NCI-H2107 treated with DMSO at 0.1 percent for 48 hours (cell line): ENCODE results near the gene ACTR3C.
"Not testable (repeated sequence)": the region's sequence is repeated elsewhere in the genome, so short reads cannot be mapped to it uniquely, and the experiment has no call there.

Source experiments
- DNase-seq: peaks from one replicate; lab custom pipeline; 2025; ENCODE audit not compliant: unreplicated experiment; lab: John Stamatoyannopoulos, UW

The ACTR3C gene

GRCh38 chr7:150219941-150220658, 103.2 kb downstream of the ACTR3C start:
- DNase-seq: not testable (repeated sequence)

DNA sequence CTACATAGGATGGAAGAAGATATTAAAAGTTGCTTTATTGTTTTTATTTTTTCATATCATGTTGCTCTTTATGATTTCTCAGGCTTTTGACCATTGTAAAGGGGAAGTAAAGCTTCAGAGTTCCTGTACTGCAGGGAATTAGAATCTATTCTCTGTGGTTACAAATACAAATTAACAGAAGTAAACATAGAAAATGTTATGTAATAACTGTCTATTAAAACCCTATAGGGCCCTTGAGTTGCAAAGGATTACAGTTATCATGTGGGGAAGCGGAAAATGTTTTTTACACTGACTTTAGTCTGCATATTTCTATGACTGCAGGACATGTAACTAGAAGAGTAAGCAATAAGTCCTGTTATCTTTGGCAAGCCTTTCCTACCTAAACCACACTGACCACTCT, 116.5 kb downstream of the ACTR3C start:
- DNase-seq: not testable (repeated sequence)

DNA sequence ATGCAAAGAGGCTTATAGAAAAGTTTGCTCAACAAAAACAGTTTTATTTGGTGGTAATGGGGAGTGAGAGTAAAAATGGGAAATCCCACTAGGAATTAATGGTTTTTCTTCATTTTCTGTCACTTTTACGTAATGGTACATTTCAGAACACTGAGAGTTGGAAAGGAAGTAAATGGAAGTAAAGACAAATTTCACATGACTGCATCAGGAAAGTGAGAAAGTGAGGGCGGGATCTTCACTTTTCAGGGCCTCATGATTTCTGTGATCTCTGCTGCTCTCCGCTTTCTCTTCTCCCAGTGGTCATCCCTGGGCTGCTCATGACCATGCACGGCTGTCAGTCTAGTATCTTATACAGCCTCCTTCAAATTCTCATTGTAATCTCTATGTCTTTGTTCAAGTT, 117.5 kb downstream of the ACTR3C start:
- not testable (repeated sequence) for DNase-seq

GRCh38 chr7:150204577-150204976, 118.8 kb downstream of the ACTR3C start:
- DNase-seq: not testable (repeated sequence)

DNA sequence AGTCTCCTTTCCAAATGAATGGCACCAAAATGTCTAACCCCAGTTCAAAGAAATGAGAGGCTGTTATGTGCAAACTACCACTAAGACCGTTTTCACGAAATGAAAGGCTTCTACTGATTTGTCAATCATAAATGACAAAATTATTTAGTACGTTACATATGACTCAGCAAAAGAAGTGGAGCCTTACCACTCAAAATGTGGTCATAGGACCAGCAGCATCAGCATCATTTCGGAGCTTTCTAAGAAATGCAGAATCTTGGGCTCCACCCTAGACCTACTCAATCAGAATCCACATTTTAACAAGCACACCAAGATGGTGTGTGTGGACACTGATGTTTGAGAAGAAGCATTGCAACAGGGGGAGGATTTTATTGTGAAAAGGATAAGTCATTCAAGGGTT, 120.5 kb downstream of the ACTR3C start:
- not testable (repeated sequence) for DNase-seq
